ENCODE measurements around the gene RAVER2.
"Not testable (repeated sequence)": the region's sequence is repeated elsewhere in the genome, so short reads cannot be mapped to it uniquely, and the experiment has no call there.

The RAVER2 gene

GRCh38 chr1:64811131-64811530, 66.3 kb downstream of the RAVER2 start:
- DNase-seq (ENCODE audit: low read depth in 2 of 2), result no peak

- DNase-seq (ENCODE audit: low read depth in 2 of 2), result no peak
Measured at GRCh38 chr1:64814427-64814826, 69.6 kb downstream of the RAVER2 start.

GRCh38 chr1:64817364-64817763, 72.5 kb downstream of the RAVER2 start:
- DNase-seq (ENCODE audit: low read depth in 2 of 2), result not testable (repeated sequence)

GRCh38 chr1:64820572-64820971, 75.7 kb downstream of the RAVER2 start:
- not testable (repeated sequence) for DNase-seq (ENCODE audit: low read depth in 2 of 2)

- no peak for DNase-seq (ENCODE audit: low read depth in 2 of 2)
Measured at GRCh38 chr1:64822621-64823020, 77.7 kb downstream of the RAVER2 start.

GRCh38 chr1:64823691-64824476, 79.0 kb downstream of the RAVER2 start:
- DNase-seq (ENCODE audit: low read depth in 2 of 2), result peak in 1 of 2 donors; percentile 27

GRCh38 chr1:64826991-64827390, 82.1 kb downstream of the RAVER2 start:
- no peak for DNase-seq (ENCODE audit: low read depth in 2 of 2)

- no peak for DNase-seq (ENCODE audit: low read depth in 2 of 2)
Measured at GRCh38 chr1:64828829-64829228, 84.0 kb downstream of the RAVER2 start.

- no peak for DNase-seq (ENCODE audit: low read depth in 2 of 2)
Measured at GRCh38 chr1:64829411-64830029, 84.6 kb downstream of the RAVER2 start.

GRCh38 chr1:64830030-64830651, 85.3 kb downstream of the RAVER2 start:
- no peak for DNase-seq (ENCODE audit: low read depth in 2 of 2)

GRCh38 chr1:64834734-64835133, 89.9 kb downstream of the RAVER2 start:
- DNase-seq (ENCODE audit: low read depth in 2 of 2), result no peak

GRCh38 chr1:64836802-64837201, 91.9 kb downstream of the RAVER2 start:
- DNase-seq (ENCODE audit: low read depth in 2 of 2), result no peak

- no peak for DNase-seq (ENCODE audit: low read depth in 2 of 2)
Measured at GRCh38 chr1:64838486-64838885, 93.6 kb downstream of the RAVER2 start.

- DNase-seq (ENCODE audit: low read depth in 2 of 2), result no peak
Measured at GRCh38 chr1:64839261-64839660, 94.4 kb downstream of the RAVER2 start.

GRCh38 chr1:64839732-64840405, 95.0 kb downstream of the RAVER2 start:
- no peak for DNase-seq (ENCODE audit: low read depth in 2 of 2)

GRCh38 chr1:64841330-64842065, 96.6 kb downstream of the RAVER2 start:
- no peak for DNase-seq (ENCODE audit: low read depth in 2 of 2)

GRCh38 chr1:64842224-64842623, 97.3 kb downstream of the RAVER2 start:
- DNase-seq (ENCODE audit: low read depth in 2 of 2), result no peak

GRCh38 chr1:64843675-64844074, 98.8 kb downstream of the RAVER2 start:
- DNase-seq (ENCODE audit: low read depth in 2 of 2), result no peak

- no peak for DNase-seq (ENCODE audit: low read depth in 2 of 2)
Measured at GRCh38 chr1:64844175-64844574, 99.3 kb downstream of the RAVER2 start.

GRCh38 chr1:64844609-64845008, 99.7 kb downstream of the RAVER2 start:
- DNase-seq (ENCODE audit: low read depth in 2 of 2), result no peak

- DNase-seq (ENCODE audit: low read depth in 2 of 2), result no peak
Measured at GRCh38 chr1:64845831-64846425, 101.1 kb downstream of the RAVER2 start.
